IMR-90 (cell line): Measurements from ENCODE around the gene TMEM161A.

ENCODE experiments used
- CTCF ChIP-seq: conservative IDR thresholded peaks from 2 replicates; pipeline ENCODE4 v1.5.1; 2012; ENCODE audit warnings: mild to moderate bottlenecking, low read depth, low read length, improper control_type of control experiment
- NFE2L2 ChIP-seq: fragments of 150-350 bp; IDR thresholded peaks from 2 replicates; pipeline ENCODE4 v1.6.1; 2016; ENCODE audit warnings: low read depth, mild to moderate bottlenecking, low read length
- POLR2A ChIP-seq: IDR thresholded peaks from 2 replicates; pipeline ENCODE4 v1.6.1; 2012; ENCODE audit warnings: mild to moderate bottlenecking, low read depth, low read length
- RAD21 ChIP-seq: IDR thresholded peaks from 2 replicates; pipeline ENCODE4 v1.6.1; 2012; ENCODE audit warnings: low read length, improper control_type of control experiment
- SMC3 ChIP-seq: fragments of 150-350 bp; IDR thresholded peaks from 2 replicates; pipeline ENCODE4 v1.6.1; 2016; ENCODE audit warnings: low read depth, mild to moderate bottlenecking, antibody characterized with exemption, low read length, moderate library complexity

GRCh38 chr19:19079571-19079970 is 58.7 kb downstream of the TMEM161A start:
- TF ChIP-seq SMC3 (no peak), CTCF (no peak), RAD21 (no peak), POLR2A (no peak), NFE2L2 (no peak)
